Measurements from ENCODE around the gene SLIT3.

The SLIT3 gene

GRCh38 chr5:169006842-169007790 is 293.8 kb downstream of the SLIT3 start:
- Histone ChIP-seq H3K9me3 (ENCODE audit: insufficient read depth, low read length) (no peaks in the 10 kb centered on the region), H3K79me2 (ENCODE audit: low read length) (no peaks in the 10 kb centered on the region), H3K4me3 (ENCODE audit: low read length) (no peak overlapping the region), H3K4me1 (ENCODE audit: low read length) (no peaks in the 10 kb centered on the region), H3K36me3 (replicated peaks; ENCODE audit: low read depth, low read length) (no peaks in the 10 kb centered on the region), H2AFZ (ENCODE audit: low read depth, low read length) (no peak overlapping the region), H4K20me1 (ENCODE audit: insufficient read depth, low read length) (no peaks in the 10 kb centered on the region), H3K27ac (ENCODE audit: low read length) (no peak overlapping the region), H3K9ac (ENCODE audit: low read length) (no peak overlapping the region), H3K27me3 (ENCODE audit: low read depth, low read length) (peaks cover 52% of the 10 kb centered on the region), H3K4me2 (ENCODE audit: low read length) (no peak overlapping the region)
- no peak for TF ChIP-seq EZH2phosphoT487 (IDR thresholded peaks at IDR 0.05; ENCODE audit: low read depth)
- TF ChIP-seq CTCF (IDR thresholded peaks at IDR 0.05; ENCODE audit: low read depth, low read length), result no peak

GRCh38 chr5:169004551-169004950 is 296.4 kb downstream of the SLIT3 start:
- H3K27ac ChIP-seq (ENCODE audit: low read length), result no peak overlapping the region
- H3K79me2 ChIP-seq (ENCODE audit: low read length), result no peaks in the 10 kb centered on the region
- no peaks in the 10 kb centered on the region for H3K36me3 ChIP-seq (replicated peaks; ENCODE audit: low read depth, low read length)
- no peaks in the 10 kb centered on the region for H3K4me1 ChIP-seq (ENCODE audit: low read length)
- H3K9ac ChIP-seq (ENCODE audit: low read length), result no peak overlapping the region
- H2AFZ ChIP-seq (ENCODE audit: low read depth, low read length), result no peak overlapping the region
- H3K27me3 ChIP-seq (ENCODE audit: low read depth, low read length), result peaks cover 50% of the 10 kb centered on the region
- H3K4me3 ChIP-seq (ENCODE audit: low read length), result no peak overlapping the region
- no peak overlapping the region for H3K4me2 ChIP-seq (ENCODE audit: low read length)
- no peak for TF ChIP-seq CTCF (IDR thresholded peaks at IDR 0.05; ENCODE audit: low read depth, low read length)
- TF ChIP-seq EZH2phosphoT487 (IDR thresholded peaks at IDR 0.05; ENCODE audit: low read depth), result no peak
- H3K9me3 ChIP-seq (ENCODE audit: insufficient read depth, low read length), result no peaks in the 10 kb centered on the region
- H4K20me1 ChIP-seq (ENCODE audit: insufficient read depth, low read length), result no peaks in the 10 kb centered on the region

GRCh38 chr5:169003721-169004541 is 297.0 kb downstream of the SLIT3 start:
- no peak overlapping the region for H3K4me2 ChIP-seq (ENCODE audit: low read length)
- no peaks in the 10 kb centered on the region for H3K4me1 ChIP-seq (ENCODE audit: low read length)
- TF ChIP-seq EZH2phosphoT487 (IDR thresholded peaks at IDR 0.05; ENCODE audit: low read depth), result no peak
- TF ChIP-seq CTCF (IDR thresholded peaks at IDR 0.05; ENCODE audit: low read depth, low read length), result no peak
- no peaks in the 10 kb centered on the region for H3K36me3 ChIP-seq (replicated peaks; ENCODE audit: low read depth, low read length)
- no peaks in the 10 kb centered on the region for H4K20me1 ChIP-seq (ENCODE audit: insufficient read depth, low read length)
- H3K9me3 ChIP-seq (ENCODE audit: insufficient read depth, low read length), result no peaks in the 10 kb centered on the region
- H3K79me2 ChIP-seq (ENCODE audit: low read length), result no peaks in the 10 kb centered on the region
- no peak overlapping the region for H3K9ac ChIP-seq (ENCODE audit: low read length)
- no peak overlapping the region for H3K4me3 ChIP-seq (ENCODE audit: low read length)
- H3K27ac ChIP-seq (ENCODE audit: low read length), result no peak overlapping the region
- peaks cover 44% of the 10 kb centered on the region for H3K27me3 ChIP-seq (ENCODE audit: low read depth, low read length)
- H2AFZ ChIP-seq (ENCODE audit: low read depth, low read length), result no peak overlapping the region
